ENCODE results near the gene POLR2E. TPM values are rescaled to one million over a fixed set of nuclear protein-coding genes. Genes with fewer than 3 reads are reported as not detected.

POLR2E gene
- total RNA-seq, 2 experiments from 2014 or later = 45.8 to 49.0 TPM

GRCh38 chr19:1039646-1040475, 55.3 kb downstream of the POLR2E start, which contains the start of gene ABCA7:
Gene ABCA7 (plus strand): TSS chr19:1040107. CDS start chr19:1041362, 1,255 bp downstream.
- no peaks in the 10 kb centered on the region for H3K9me3 Mint-ChIP-seq
- DNase-seq (peak; percentile 99 to 100 (median 99)), ATAC-seq (ENCODE audit: poor library complexity) (peak; percentile 90)
- peak within 1 kb of the TSS; percentile 100 for H3K4me3 Mint-ChIP-seq
- intact Hi-C loops (cut with DNase I, micrococcal nuclease) = loop anchor here (1.0 to 2.0 kb wide), 4 partner anchors 9 to 29 kb away; partner anchors contain the start of genes RNU6-2 (in 2 of the 2) and TMEM259 (in 2 of the 2)
- no peaks in the 10 kb centered on the region for H3K9me3 ChIP-seq (ENCODE audit: control insufficient read depth in 1 of 2, insufficient read depth in 1 of 2, low read length in 2 of 2)
- H3K4me3 ChIP-seq (ENCODE audit: low read length) = peak within 1 kb of the TSS; percentile 91
- H3K27ac ChIP-seq (ENCODE audit: low read depth in 1 of 2, low read length in 2 of 2) = peak within 1 kb of the TSS; percentile 43 to 51
- H3K4me1 Mint-ChIP-seq (ENCODE audit: low read depth) = peaks cover 51% of the 10 kb centered on the region
- TF ChIP-seq CTCF (IDR thresholded peaks at IDR 0.05) = no peak
- POLR2A ChIA-PET = interaction anchor here (0.6 to 9.0 kb wide), 19 partner anchors 10 to 235 kb away, joined by 3 to 203 read pairs (median 4); partner anchors contain the start of genes ARHGAP45, CIRBP, CNN2 and FAM174C
- peaks cover 81% of the 10 kb centered on the region for H3K4me1 ChIP-seq (ENCODE audit: insufficient read depth, low read length)
- H3K27me3 Mint-ChIP-seq = no peaks in the 10 kb centered on the region
- H3K36me3 ChIP-seq (ENCODE audit: insufficient read depth, low read length) = peaks cover 58% of the 10 kb centered on the region
- CTCF ChIA-PET = interaction anchor here (0.8 to 3.6 kb wide), 7 partner anchors 18 to 227 kb away, joined by 3 to 20 read pairs (median 4); partner anchors contain the start of genes RNU6-2 and TMEM259
- peak within 1 kb of the TSS; percentile 92 for H3K27ac Mint-ChIP-seq
- peaks cover 67% of the 10 kb centered on the region for H3K36me3 Mint-ChIP-seq (ENCODE audit: low read depth)
- no peaks in the 10 kb centered on the region for H3K27me3 ChIP-seq (ENCODE audit: control insufficient read depth in 1 of 2, insufficient read depth in 2 of 2, low read length in 2 of 2)

- H3K36me3 ChIP-seq (ENCODE audit: insufficient read depth, low read length) = peaks cover 53% of the 10 kb centered on the region
- Mint-ChIP-seq H3K27me3 (no peaks in the 10 kb centered on the region), H3K27ac (peak overlapping the region; percentile 92), H3K4me3 (peak overlapping the region; percentile 100), H3K36me3 (ENCODE audit: low read depth) (peaks cover 65% of the 10 kb centered on the region), H3K4me1 (ENCODE audit: low read depth) (peaks cover 51% of the 10 kb centered on the region), H3K9me3 (no peaks in the 10 kb centered on the region)
- DNase-seq (peak in 3 of 14 experiments; percentile 46 to 60 (median 50)), ATAC-seq (ENCODE audit: poor library complexity) (no peak)
- no peaks in the 10 kb centered on the region for H3K27me3 ChIP-seq (ENCODE audit: control insufficient read depth in 1 of 2, insufficient read depth in 2 of 2, low read length in 2 of 2)
- POLR2A ChIA-PET = interaction anchor here (0.6 to 9.0 kb wide), 19 partner anchors 11 to 236 kb away, joined by 3 to 203 read pairs (median 5); partner anchors contain the start of genes ARHGAP45, CIRBP, CNN2 and FAM174C
- H3K9me3 ChIP-seq (ENCODE audit: control insufficient read depth in 1 of 2, insufficient read depth in 1 of 2, low read length in 2 of 2) = no peaks in the 10 kb centered on the region
- peak overlapping the region; percentile 91 for H3K4me3 ChIP-seq (ENCODE audit: low read length)
- CTCF ChIA-PET = interaction anchor here (1.0 to 3.6 kb wide), 4 partner anchors 17 to 205 kb away, joined by 3 to 20 read pairs (median 4); partner anchors contain the start of genes RNU6-2 and TMEM259
- intact Hi-C loops (cut with DNase I, micrococcal nuclease) = loop anchor here (1.0 to 2.0 kb wide), 2 partner anchors 18 to 30 kb away; partner anchors contain the start of genes RNU6-2 (in 1 of the 2) and TMEM259 (in 1 of the 2)
- no peak for TF ChIP-seq CTCF (IDR thresholded peaks at IDR 0.05)
- H3K4me1 ChIP-seq (ENCODE audit: insufficient read depth, low read length) = peaks cover 81% of the 10 kb centered on the region
- no peak overlapping the region for H3K27ac ChIP-seq (ENCODE audit: low read depth in 1 of 2, low read length in 2 of 2)
Observed at GRCh38 chr19:1038978-1039645, 56.1 kb downstream of the POLR2E start.

- Histone ChIP-seq H3K9me3 (ENCODE audit: control insufficient read depth in 1 of 2, insufficient read depth in 1 of 2, low read length in 2 of 2) (no peaks in the 10 kb centered on the region), H3K36me3 (ENCODE audit: insufficient read depth, low read length) (peaks cover 49% of the 10 kb centered on the region), H3K27ac (ENCODE audit: low read depth in 1 of 2, low read length in 2 of 2) (peak overlapping the region; percentile 59 to 60), H3K4me3 (ENCODE audit: low read length) (peak overlapping the region; percentile 22), H3K27me3 (ENCODE audit: control insufficient read depth in 1 of 2, insufficient read depth in 2 of 2, low read length in 2 of 2) (no peaks in the 10 kb centered on the region), H3K4me1 (ENCODE audit: insufficient read depth, low read length) (peaks cover 82% of the 10 kb centered on the region)
- peak overlapping the region; percentile 100 for H3K4me3 Mint-ChIP-seq
- H3K36me3 Mint-ChIP-seq (ENCODE audit: low read depth) = peaks cover 72% of the 10 kb centered on the region
- intact Hi-C loops (cut with DNase I, micrococcal nuclease) = loop anchor here in 1 of 2 experiments (2.0 kb wide), 1 partner anchor 31 kb away; no protein-coding TSS in a partner anchor
- H3K27me3 Mint-ChIP-seq = no peaks in the 10 kb centered on the region
- CTCF ChIA-PET = interaction anchor here (1.0 to 3.6 kb wide), 4 partner anchors 9 to 27 kb away, joined by 3 to 20 read pairs (median 4); partner anchors contain the start of genes RNU6-2 and TMEM259
- peak overlapping the region; percentile 92 for H3K27ac Mint-ChIP-seq
- no peaks in the 10 kb centered on the region for H3K9me3 Mint-ChIP-seq
- POLR2A ChIA-PET = interaction anchor here (0.7 to 9.0 kb wide), 9 partner anchors 9 to 237 kb away, joined by 3 to 203 read pairs (median 48); partner anchors contain the start of genes ARHGAP45, CIRBP, CNN2 and FAM174C
- peak in 1 of 14 experiments; percentile 8 for DNase-seq
- H3K4me1 Mint-ChIP-seq (ENCODE audit: low read depth) = peaks cover 59% of the 10 kb centered on the region
- no peak for TF ChIP-seq CTCF (IDR thresholded peaks at IDR 0.05)
- ATAC-seq (ENCODE audit: poor library complexity) = no peak
Observed at GRCh38 chr19:1037621-1038064, 57.5 kb downstream of the POLR2E start.

Measured in CD4-positive, alpha-beta T cell (primary cell).